NT2/D1 (cell line): ENCODE measurements around the gene INPP5B.

ENCODE experiments used
- SUZ12 ChIP-seq: IDR thresholded peaks from 2 replicates; pipeline ENCODE4 v1.6.1; 2011; ENCODE audit not compliant: insufficient read length, insufficient read depth; ENCODE audit errors: extremely low read depth
- YY1 ChIP-seq: IDR thresholded peaks from 2 replicates; pipeline ENCODE4 v1.6.1; 2011; ENCODE audit not compliant: insufficient read length, insufficient read depth
- ZNF274 ChIP-seq: IDR thresholded peaks from 2 replicates; pipeline ENCODE4 v1.6.1; 2011; ENCODE audit warnings: mild to moderate bottlenecking, low read depth, low read length

DNA sequence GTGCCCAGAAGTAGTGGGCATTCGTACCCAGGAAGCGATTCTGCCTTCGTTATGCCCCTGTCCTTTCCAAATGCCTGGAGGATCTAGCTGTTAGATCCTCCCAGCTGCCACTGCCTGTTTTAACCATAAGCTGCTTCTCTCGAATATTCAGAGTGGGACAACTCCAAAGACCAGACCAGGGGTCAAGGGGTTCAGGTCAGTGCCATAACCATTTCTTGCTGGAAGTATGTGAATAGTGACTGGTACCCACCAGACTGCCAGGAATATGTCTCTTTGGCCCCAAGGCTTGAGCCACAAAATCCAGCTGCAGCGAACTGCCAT, 86.5 kb downstream of the INPP5B start:
- TF ChIP-seq SUZ12 (no peak), YY1 (no peak), ZNF274 (no peak)
